H9 (cell line): Measurements from ENCODE around the gene FNDC3B. TPM values are rescaled to one million over a fixed set of nuclear protein-coding genes. Genes with fewer than 3 reads are reported as not detected.

ENCODE experiments used
- DNase-seq: peaks from one replicate; pipeline ENCODE4 v3.0.0-alpha.2; 2017
- H2AFZ ChIP-seq: one replicate; pipeline ENCODE4 v1.6.1; 2013; ENCODE audit warnings: mild to moderate bottlenecking, low read length, control low read depth, moderate library complexity
- H2AK5ac ChIP-seq: 2 replicates; pipeline ENCODE4 v1.6.1; 2013; ENCODE audit warnings: low read length, control low read depth, mixed read lengths; ENCODE audit not compliant: insufficient read length
- H2BK120ac ChIP-seq: one replicate; pipeline ENCODE4 v1.6.1; 2013; ENCODE audit warnings: low read depth, mild to moderate bottlenecking, low read length, control low read depth, inconsistent platforms; ENCODE audit not compliant: poor library complexity, severe bottlenecking
- H2BK12ac ChIP-seq: 2 replicates; pipeline ENCODE4 v1.6.1; 2013; ENCODE audit warnings: low read length, control low read depth, mixed read lengths, low read depth; ENCODE audit not compliant: insufficient read length
- H2BK15ac ChIP-seq: 2 replicates; pipeline ENCODE4 v1.6.1; 2013; ENCODE audit warnings: low read depth, low read length, control low read depth
- H2BK20ac ChIP-seq: one replicate; pipeline ENCODE4 v1.6.1; 2013; ENCODE audit warnings: low read depth, mild to moderate bottlenecking, low read length, control low read depth, inconsistent platforms; ENCODE audit not compliant: poor library complexity, severe bottlenecking
- H2BK5ac ChIP-seq: 2 replicates; pipeline ENCODE4 v1.6.1; 2013; ENCODE audit warnings: low read length, control low read depth, mixed read lengths; ENCODE audit not compliant: insufficient read length
- H3K14ac ChIP-seq: 2 replicates; pipeline ENCODE4 v1.6.1; 2013; ENCODE audit warnings: low read length, control low read depth; ENCODE audit not compliant: insufficient read depth
- H3K18ac ChIP-seq: 2 replicates; pipeline ENCODE4 v1.6.1; 2013; ENCODE audit warnings: low read depth, mild to moderate bottlenecking, mixed read lengths, low read length, control low read depth; ENCODE audit not compliant: insufficient read length
- H3K23ac ChIP-seq: 2 replicates; pipeline ENCODE4 v1.6.1; 2013; ENCODE audit warnings: low read length, control low read depth, mixed read lengths, low read depth; ENCODE audit not compliant: insufficient read length
- H3K23me2 ChIP-seq: 2 replicates; pipeline ENCODE4 v1.6.1; 2013; ENCODE audit warnings: low read depth, mild to moderate bottlenecking, mixed read lengths, low read length, control low read depth; ENCODE audit not compliant: insufficient read length, poor library complexity, severe bottlenecking
- H3K27ac ChIP-seq: 2 replicates; pipeline ENCODE4 v1.5.1; 2013; ENCODE audit warnings: low read length, control low read depth, mixed read lengths, low read depth; ENCODE audit not compliant: insufficient read length
- H3K27me3 ChIP-seq: 2 replicates; pipeline ENCODE4 v1.6.1; 2013; ENCODE audit warnings: low read length, control low read depth, inconsistent platforms; ENCODE audit not compliant: insufficient read depth
- H3K4ac ChIP-seq: 2 replicates; pipeline ENCODE4 v1.6.1; 2013; ENCODE audit warnings: low read depth, mild to moderate bottlenecking, control low read depth, inconsistent platforms, low read length, moderate library complexity
- H3K4me1 ChIP-seq: 2 replicates; pipeline ENCODE4 v1.6.1; 2013; ENCODE audit warnings: low read length, control low read depth, inconsistent platforms; ENCODE audit not compliant: insufficient read depth
- H3K4me2 ChIP-seq: 2 replicates; pipeline ENCODE4 v1.6.1; 2013; ENCODE audit warnings: low read length, control low read depth, mixed read lengths; ENCODE audit not compliant: insufficient read length, insufficient read depth
- H3K56ac ChIP-seq: 2 replicates; pipeline ENCODE4 v1.6.1; 2013; ENCODE audit warnings: low read depth, mild to moderate bottlenecking, mixed read lengths, low read length, control low read depth; ENCODE audit not compliant: insufficient read length
- H3K79me1 ChIP-seq: 2 replicates; pipeline ENCODE4 v1.6.1; 2013; ENCODE audit warnings: low read depth, mild to moderate bottlenecking, moderate library complexity, low read length, control low read depth, inconsistent platforms; ENCODE audit not compliant: insufficient read depth, poor library complexity, severe bottlenecking
- H3K79me2 ChIP-seq: 2 replicates; pipeline ENCODE4 v1.6.1; 2013; ENCODE audit warnings: low read length, control low read depth, inconsistent platforms; ENCODE audit not compliant: insufficient read depth
- H3K9ac ChIP-seq: 2 replicates; pipeline ENCODE4 v1.6.1; 2013; ENCODE audit warnings: low read length, control low read depth, mixed read lengths; ENCODE audit not compliant: insufficient read length; ENCODE audit errors: extremely low read depth
- H3K9me3 ChIP-seq: one replicate; pipeline ENCODE4 v1.6.1; 2013; ENCODE audit warnings: low read depth, low read length, inconsistent platforms; ENCODE audit not compliant: control insufficient read depth
- H3T11ph ChIP-seq: one replicate; pipeline ENCODE4 v1.6.1; 2013; ENCODE audit warnings: mild to moderate bottlenecking, low read length, control low read depth, inconsistent platforms
- H4K20me1 ChIP-seq: one replicate; pipeline ENCODE4 v1.6.1; 2013; ENCODE audit not compliant: control insufficient read depth, insufficient read length, insufficient read depth
- H4K5ac ChIP-seq: 2 replicates; pipeline ENCODE4 v1.6.1; 2013; ENCODE audit warnings: low read depth, mild to moderate bottlenecking, mixed read lengths, low read length, control low read depth; ENCODE audit not compliant: insufficient read length
- H4K8ac ChIP-seq: replicated peaks from 2 replicates; pipeline ENCODE4 v1.6.1; 2013; ENCODE audit warnings: low read length, control low read depth, mixed read lengths, low read depth; ENCODE audit not compliant: insufficient read length
- H4K91ac ChIP-seq: 2 replicates; pipeline ENCODE4 v1.6.1; 2013; ENCODE audit warnings: low read depth, mild to moderate bottlenecking, moderate library complexity, mixed read lengths, low read length, control low read depth; ENCODE audit not compliant: insufficient read length
- H3K27ac Mint-ChIP-seq, 3 experiments: 2 replicates in 2 of 3; 3 replicates in 1 of 3; pipeline ENCODE4 v1.8.0; 2020 to 2021; ENCODE audit warnings: mixed read lengths in 3 of 3, mild to moderate bottlenecking in 1 of 3, moderate library complexity in 1 of 3
- H3K27me3 Mint-ChIP-seq: 2 replicates; pipeline ENCODE4 v1.8.0; 2021; ENCODE audit warnings: low read depth, mild to moderate bottlenecking, moderate library complexity, mixed read lengths
- H3K36me3 Mint-ChIP-seq, 3 experiments: 2 replicates in 2 of 3; 3 replicates in 1 of 3; pipeline ENCODE4 v1.8.0; 2020 to 2021; ENCODE audit warnings: low read depth in 3 of 3, mixed read lengths in 3 of 3; ENCODE audit not compliant: insufficient read depth in 1 of 3
- H3K4me1 Mint-ChIP-seq, 2 experiments: 2 replicates each; pipeline ENCODE4 v1.8.0; 2020; ENCODE audit warnings: mixed read lengths in 2 of 2
- H3K4me3 Mint-ChIP-seq, 2 experiments: 2 replicates in 1 of 2; 3 replicates in 1 of 2; pipeline ENCODE4 v1.8.0; 2020 to 2021; ENCODE audit warnings: mild to moderate bottlenecking in 2 of 2, mixed read lengths in 2 of 2, moderate library complexity in 1 of 2
- H3K9me3 Mint-ChIP-seq, 2 experiments: 2 replicates in 1 of 2; 3 replicates in 1 of 2; pipeline ENCODE4 v1.8.0; 2020; ENCODE audit warnings: mild to moderate bottlenecking in 2 of 2, mixed read lengths in 2 of 2, moderate library complexity in 1 of 2
- WGBS: extraction: QIAGEN DNeasy Blood & Tissue Kit; methylation state at CpG from one replicate; pipeline ENCODE4 v1.1.7; 2013; ENCODE audit warnings: missing lambda C conversion rate, low lambda C conversion rate, mixed read lengths; ENCODE audit not compliant: insufficient read length; ENCODE audit errors: extremely low coverage; 5-methylcytosine and 5-hydroxymethylcytosine counted together
- total RNA-seq: library from RNA; stranded (reverse); gene quantifications from 2 replicates; pipeline ENCODE4 v1.2.1, GENCODE V29; 2021
- TF ChIP-seq, protein P1 (sequence below): fragments of 200-600 bp; sonication (generic); conservative IDR thresholded peaks from 3 replicates; pipeline ENCODE4 v1.8.0; 2021; ENCODE audit warnings: antibody characterized with exemption, mild to moderate bottlenecking

FNDC3B gene
- total RNA-seq, 1 experiment from 2014 or later: 43.8 TPM

DNA sequence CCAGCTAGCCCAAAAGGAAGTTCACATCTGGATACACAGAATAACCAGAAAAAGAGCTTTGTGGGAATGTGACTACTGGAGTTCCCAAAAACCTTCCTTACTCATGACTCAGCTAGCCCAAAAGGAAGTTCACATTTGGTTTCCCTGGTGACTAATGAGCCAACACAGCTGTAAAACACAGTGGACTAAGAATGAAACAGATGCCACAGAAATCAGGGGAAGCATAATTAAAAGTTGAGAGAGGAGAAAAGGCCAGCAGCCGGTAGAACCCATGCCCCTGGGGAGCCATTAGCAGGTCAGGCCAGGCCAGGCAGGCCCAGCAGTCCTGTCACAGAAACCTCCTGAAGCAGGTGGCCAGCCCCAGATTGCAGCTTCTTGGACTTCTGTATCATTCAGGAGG lies 278.6 kb downstream of the FNDC3B start:
- peaks cover 7 to 36% (median 26%) of the 10 kb centered on the region in 3 experiments for H3K36me3 Mint-ChIP-seq
- Histone ChIP-seq H2BK20ac (no peak overlapping the region), H3K18ac (no peak overlapping the region), H3T11ph (no peak overlapping the region), H3K79me1 (no peaks in the 10 kb centered on the region), H3K14ac (no peak overlapping the region), H2BK5ac (no peak overlapping the region), H4K20me1 (no peaks in the 10 kb centered on the region), H3K27me3 (no peaks in the 10 kb centered on the region), H2BK120ac (no peak overlapping the region), H2BK15ac (no peak overlapping the region), H4K5ac (no peak overlapping the region), H3K79me2 (no peaks in the 10 kb centered on the region), H3K23me2 (no peaks in the 10 kb centered on the region), H2BK12ac (no peak overlapping the region), H3K9ac (no peak overlapping the region), H2AK5ac (no peak overlapping the region), H2AFZ (no peak overlapping the region), H4K8ac (no peak overlapping the region), H3K27ac (no peak overlapping the region), H3K4ac (no peak overlapping the region), H3K9me3 (no peaks in the 10 kb centered on the region), H3K4me2 (no peak overlapping the region), H3K23ac (no peak overlapping the region), H3K56ac (no peak overlapping the region), H3K4me1 (no peaks in the 10 kb centered on the region), H4K91ac (no peak overlapping the region)
- no peaks in the 10 kb centered on the region for H3K9me3 Mint-ChIP-seq
- TF ChIP-seq, protein P1, sequence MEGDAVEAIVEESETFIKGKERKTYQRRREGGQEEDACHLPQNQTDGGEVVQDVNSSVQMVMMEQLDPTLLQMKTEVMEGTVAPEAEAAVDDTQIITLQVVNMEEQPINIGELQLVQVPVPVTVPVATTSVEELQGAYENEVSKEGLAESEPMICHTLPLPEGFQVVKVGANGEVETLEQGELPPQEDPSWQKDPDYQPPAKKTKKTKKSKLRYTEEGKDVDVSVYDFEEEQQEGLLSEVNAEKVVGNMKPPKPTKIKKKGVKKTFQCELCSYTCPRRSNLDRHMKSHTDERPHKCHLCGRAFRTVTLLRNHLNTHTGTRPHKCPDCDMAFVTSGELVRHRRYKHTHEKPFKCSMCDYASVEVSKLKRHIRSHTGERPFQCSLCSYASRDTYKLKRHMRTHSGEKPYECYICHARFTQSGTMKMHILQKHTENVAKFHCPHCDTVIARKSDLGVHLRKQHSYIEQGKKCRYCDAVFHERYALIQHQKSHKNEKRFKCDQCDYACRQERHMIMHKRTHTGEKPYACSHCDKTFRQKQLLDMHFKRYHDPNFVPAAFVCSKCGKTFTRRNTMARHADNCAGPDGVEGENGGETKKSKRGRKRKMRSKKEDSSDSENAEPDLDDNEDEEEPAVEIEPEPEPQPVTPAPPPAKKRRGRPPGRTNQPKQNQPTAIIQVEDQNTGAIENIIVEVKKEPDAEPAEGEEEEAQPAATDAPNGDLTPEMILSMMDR: no peak
- H3K27me3 Mint-ChIP-seq: no peaks in the 10 kb centered on the region
- H3K27ac Mint-ChIP-seq: no peak overlapping the region; a peak in 1 of 7 replicates
- peaks cover 11 to 14% of the 10 kb centered on the region in 2 experiments for H3K4me1 Mint-ChIP-seq
- DNase-seq: no peak
- no peak overlapping the region for H3K4me3 Mint-ChIP-seq
- no CpG with 5 or more reads among the region's 1 CpG for WGBS
